WTC11 (cell line): ENCODE data around the gene C13orf46. TPM values are rescaled to one million over a fixed set of nuclear protein-coding genes. Genes with fewer than 3 reads are reported as not detected.

Source experiments
- ATAC-seq: fragments of 200-7000 bp; cut with Tn5 transposase; 2 replicates; pipeline ENCODE4 v1.10.0; 2021; ENCODE audit warnings: mild to moderate bottlenecking, moderate library complexity
- CTCF ChIA-PET: fragments of 300-600 bp; sonication (Branson Sonifier 250); formaldehyde crosslinking; loops from one replicate; lab custom pipeline; 2021; ENCODE audit warnings: antibody characterized with exemption; lab: Charles Lee
- POLR2A ChIA-PET: fragments of 350-600 bp; sonication (Branson Sonifier 250); formaldehyde crosslinking; loops from one replicate; lab custom pipeline; 2021; ENCODE audit warnings: antibody characterized with exemption; lab: Charles Lee
- DNase-seq: peaks from one replicate; pipeline ENCODE4 v3.0.0; 2021; ENCODE audit warnings: low spot score
- H3K27ac Mint-ChIP-seq: 2 replicates; pipeline ENCODE4 v1.8.0; 2021; ENCODE audit warnings: mixed read lengths
- H3K27me3 Mint-ChIP-seq: 2 replicates; pipeline ENCODE4 v1.8.0; 2021; ENCODE audit warnings: low read depth, mild to moderate bottlenecking, moderate library complexity, mixed read lengths
- H3K36me3 Mint-ChIP-seq: 2 replicates; pipeline ENCODE4 v1.8.0; 2021; ENCODE audit warnings: mixed read lengths
- H3K4me1 Mint-ChIP-seq: 2 replicates; pipeline ENCODE4 v1.8.0; 2022; ENCODE audit warnings: mixed read lengths
- H3K4me3 Mint-ChIP-seq: 2 replicates; pipeline ENCODE4 v1.8.0; 2021; ENCODE audit warnings: mild to moderate bottlenecking, moderate library complexity, mixed read lengths
- H3K9me3 Mint-ChIP-seq: 2 replicates; pipeline ENCODE4 v1.8.0; 2021; ENCODE audit warnings: mixed read lengths
- AFF4 ChIP-seq: sonication (generic); formaldehyde crosslinking; IDR thresholded peaks from 2 replicates; pipeline ENCODE4 v1.8.1; 2023; ENCODE audit warnings: mild to moderate bottlenecking, missing genetic modification reagents, borderline replicate concordance
- ATF2 ChIP-seq: sonication (generic); formaldehyde crosslinking; IDR thresholded peaks from 2 replicates; pipeline ENCODE4 v1.8.1; 2022; ENCODE audit warnings: low read depth, missing genetic modification reagents, borderline replicate concordance
- ETV6 ChIP-seq: sonication (generic); formaldehyde crosslinking; IDR thresholded peaks from 2 replicates; pipeline ENCODE4 v1.8.1; 2022; ENCODE audit warnings: mild to moderate bottlenecking, missing genetic modification reagents
- JAZF1 ChIP-seq: fragments of 250-450 bp; sonication (Bioruptor Pico); IDR thresholded peaks from 2 replicates; pipeline ENCODE4 v1.9.0; 2021; ENCODE audit warnings: moderate library complexity, mild to moderate bottlenecking, inconsistent platforms
- MYBL2 ChIP-seq: sonication (generic); formaldehyde crosslinking; IDR thresholded peaks from 2 replicates; pipeline ENCODE4 v1.8.1; 2023; ENCODE audit warnings: mild to moderate bottlenecking, moderate library complexity, missing genetic modification reagents
- NFATC4 ChIP-seq: fragments of 250-450 bp; sonication (Bioruptor Pico); IDR thresholded peaks from 2 replicates; pipeline ENCODE4 v1.9.0; 2021; ENCODE audit warnings: mild to moderate bottlenecking
- NFYB ChIP-seq: sonication (generic); formaldehyde crosslinking; conservative IDR thresholded peaks from 2 replicates; pipeline ENCODE4 v1.8.0; 2022; ENCODE audit warnings: low read depth, missing genetic modification reagents
- PRRX2 ChIP-seq: fragments of 250-450 bp; sonication (Bioruptor Pico); IDR thresholded peaks from 2 replicates; pipeline ENCODE4 v1.8.0; 2021; ENCODE audit warnings: mild to moderate bottlenecking
- RELA ChIP-seq: sonication (generic); formaldehyde crosslinking; IDR thresholded peaks from 2 replicates; pipeline ENCODE4 v1.8.1; 2022; ENCODE audit warnings: missing genetic modification reagents, mild to moderate bottlenecking, borderline replicate concordance
- SMAD3 ChIP-seq: sonication (generic); formaldehyde crosslinking; IDR thresholded peaks from 2 replicates; pipeline ENCODE4 v1.8.0; 2022; ENCODE audit warnings: missing genetic modification reagents, mild to moderate bottlenecking, borderline replicate concordance
- SP1 ChIP-seq: sonication (generic); formaldehyde crosslinking; conservative IDR thresholded peaks from 2 replicates; pipeline ENCODE4 v1.8.1; 2022; ENCODE audit warnings: missing genetic modification reagents
- ZMAT4 ChIP-seq: fragments of 250-450 bp; sonication (Bioruptor Pico); IDR thresholded peaks from 2 replicates; pipeline ENCODE4 v1.9.0; 2021; ENCODE audit warnings: mild to moderate bottlenecking
- ZNF263 ChIP-seq: sonication (generic); formaldehyde crosslinking; IDR thresholded peaks from 2 replicates; pipeline ENCODE4 v1.8.1; 2022; ENCODE audit warnings: low read depth, mild to moderate bottlenecking, moderate library complexity, missing genetic modification reagents
- total RNA-seq: library from RNA; stranded (reverse); gene quantifications from 3 replicates; pipeline ENCODE4 v1.2.3, GENCODE V29; 2021
- TF ChIP-seq, protein P1 (sequence below): fragments of 250-450 bp; sonication (Bioruptor Pico); IDR thresholded peaks from 2 replicates; pipeline ENCODE4 v1.9.0; 2021; ENCODE audit warnings: mild to moderate bottlenecking
- TF ChIP-seq, protein P2 (sequence below): sonication (generic); formaldehyde crosslinking; IDR thresholded peaks from 2 replicates; pipeline ENCODE4 v1.8.0; 2023; ENCODE audit warnings: mild to moderate bottlenecking, missing genetic modification reagents

The C13orf46 gene
- total RNA-seq, 1 experiment from 2014 or later: 0.50 TPM

DNA sequence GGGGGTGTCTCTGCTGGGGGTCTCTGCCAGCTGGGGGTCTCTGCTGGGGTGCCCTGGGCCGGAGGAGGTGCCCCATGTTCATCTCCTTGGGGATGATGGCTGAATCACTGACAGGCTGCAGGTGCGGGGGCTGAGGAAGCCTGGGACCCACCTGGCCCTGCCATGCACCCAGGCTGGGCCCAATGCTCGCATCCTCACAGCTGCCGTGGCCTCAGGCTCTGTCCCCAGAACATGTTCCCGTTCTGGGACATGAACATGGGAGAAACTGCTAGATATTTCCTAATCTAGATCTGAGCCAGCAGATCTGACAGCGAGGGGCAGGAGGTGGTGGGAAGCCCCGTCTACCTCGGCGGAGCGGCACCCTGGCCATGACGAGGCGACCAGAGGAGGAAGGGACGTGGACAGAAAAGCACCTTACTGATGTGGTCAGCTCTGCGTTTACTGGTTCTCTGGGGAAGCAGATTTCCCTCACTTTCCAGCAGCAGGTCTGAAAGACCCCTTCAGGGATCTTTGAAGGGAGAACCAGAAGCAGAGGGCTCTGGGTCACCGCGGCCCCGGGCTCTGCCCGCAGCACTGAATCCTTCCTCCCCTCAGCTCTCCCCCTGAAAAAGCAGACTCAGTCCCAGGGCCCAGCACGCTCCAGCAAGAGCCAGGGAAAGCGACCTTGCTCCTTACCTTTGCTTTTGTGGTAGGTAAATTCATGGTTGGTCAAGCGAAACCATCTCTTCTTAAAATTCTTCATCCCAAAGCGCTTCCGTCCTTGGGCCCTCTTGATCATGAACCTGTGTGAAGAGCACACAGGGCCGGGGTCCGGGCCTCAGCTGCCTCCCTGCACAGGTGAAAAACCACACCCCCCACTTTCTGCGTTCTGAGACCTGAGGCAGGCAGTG is 26.5 kb upstream of the C13orf46 start (continued):
- TF ChIP-seq NFATC4 (no peak), ETV6 (CRISPR knock-in tag) (no peak), ZMAT4 (no peak)

GRCh38 chr13:113999618-113999910 is 25.7 kb upstream of the C13orf46 start:
- no peaks in the 10 kb centered on the region for H3K4me1 Mint-ChIP-seq
- no peak overlapping the region for H3K4me3 Mint-ChIP-seq
- TF ChIP-seq, protein P1, sequence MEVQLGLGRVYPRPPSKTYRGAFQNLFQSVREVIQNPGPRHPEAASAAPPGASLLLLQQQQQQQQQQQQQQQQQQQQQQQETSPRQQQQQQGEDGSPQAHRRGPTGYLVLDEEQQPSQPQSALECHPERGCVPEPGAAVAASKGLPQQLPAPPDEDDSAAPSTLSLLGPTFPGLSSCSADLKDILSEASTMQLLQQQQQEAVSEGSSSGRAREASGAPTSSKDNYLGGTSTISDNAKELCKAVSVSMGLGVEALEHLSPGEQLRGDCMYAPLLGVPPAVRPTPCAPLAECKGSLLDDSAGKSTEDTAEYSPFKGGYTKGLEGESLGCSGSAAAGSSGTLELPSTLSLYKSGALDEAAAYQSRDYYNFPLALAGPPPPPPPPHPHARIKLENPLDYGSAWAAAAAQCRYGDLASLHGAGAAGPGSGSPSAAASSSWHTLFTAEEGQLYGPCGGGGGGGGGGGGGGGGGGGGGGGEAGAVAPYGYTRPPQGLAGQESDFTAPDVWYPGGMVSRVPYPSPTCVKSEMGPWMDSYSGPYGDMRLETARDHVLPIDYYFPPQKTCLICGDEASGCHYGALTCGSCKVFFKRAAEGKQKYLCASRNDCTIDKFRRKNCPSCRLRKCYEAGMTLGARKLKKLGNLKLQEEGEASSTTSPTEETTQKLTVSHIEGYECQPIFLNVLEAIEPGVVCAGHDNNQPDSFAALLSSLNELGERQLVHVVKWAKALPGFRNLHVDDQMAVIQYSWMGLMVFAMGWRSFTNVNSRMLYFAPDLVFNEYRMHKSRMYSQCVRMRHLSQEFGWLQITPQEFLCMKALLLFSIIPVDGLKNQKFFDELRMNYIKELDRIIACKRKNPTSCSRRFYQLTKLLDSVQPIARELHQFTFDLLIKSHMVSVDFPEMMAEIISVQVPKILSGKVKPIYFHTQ (CRISPR knock-in tag): no peak
- TF ChIP-seq, protein P2, sequence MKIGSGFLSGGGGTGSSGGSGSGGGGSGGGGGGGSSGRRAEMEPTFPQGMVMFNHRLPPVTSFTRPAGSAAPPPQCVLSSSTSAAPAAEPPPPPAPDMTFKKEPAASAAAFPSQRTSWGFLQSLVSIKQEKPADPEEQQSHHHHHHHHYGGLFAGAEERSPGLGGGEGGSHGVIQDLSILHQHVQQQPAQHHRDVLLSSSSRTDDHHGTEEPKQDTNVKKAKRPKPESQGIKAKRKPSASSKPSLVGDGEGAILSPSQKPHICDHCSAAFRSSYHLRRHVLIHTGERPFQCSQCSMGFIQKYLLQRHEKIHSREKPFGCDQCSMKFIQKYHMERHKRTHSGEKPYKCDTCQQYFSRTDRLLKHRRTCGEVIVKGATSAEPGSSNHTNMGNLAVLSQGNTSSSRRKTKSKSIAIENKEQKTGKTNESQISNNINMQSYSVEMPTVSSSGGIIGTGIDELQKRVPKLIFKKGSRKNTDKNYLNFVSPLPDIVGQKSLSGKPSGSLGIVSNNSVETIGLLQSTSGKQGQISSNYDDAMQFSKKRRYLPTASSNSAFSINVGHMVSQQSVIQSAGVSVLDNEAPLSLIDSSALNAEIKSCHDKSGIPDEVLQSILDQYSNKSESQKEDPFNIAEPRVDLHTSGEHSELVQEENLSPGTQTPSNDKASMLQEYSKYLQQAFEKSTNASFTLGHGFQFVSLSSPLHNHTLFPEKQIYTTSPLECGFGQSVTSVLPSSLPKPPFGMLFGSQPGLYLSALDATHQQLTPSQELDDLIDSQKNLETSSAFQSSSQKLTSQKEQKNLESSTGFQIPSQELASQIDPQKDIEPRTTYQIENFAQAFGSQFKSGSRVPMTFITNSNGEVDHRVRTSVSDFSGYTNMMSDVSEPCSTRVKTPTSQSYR (CRISPR knock-in tag): no peak
- ChIA-PET POLR2A (no interaction called here), CTCF (no interaction called here)
- ATAC-seq (no peak), DNase-seq (no peak)
- H3K27me3 Mint-ChIP-seq: no peaks in the 10 kb centered on the region
- no peak overlapping the region for H3K27ac Mint-ChIP-seq
- 0 out of 2 replicates have a peak, but pooled peaks cover 4% of the 10 kb centered on the region for H3K36me3 Mint-ChIP-seq
- no peaks in the 10 kb centered on the region for H3K9me3 Mint-ChIP-seq

DNA sequence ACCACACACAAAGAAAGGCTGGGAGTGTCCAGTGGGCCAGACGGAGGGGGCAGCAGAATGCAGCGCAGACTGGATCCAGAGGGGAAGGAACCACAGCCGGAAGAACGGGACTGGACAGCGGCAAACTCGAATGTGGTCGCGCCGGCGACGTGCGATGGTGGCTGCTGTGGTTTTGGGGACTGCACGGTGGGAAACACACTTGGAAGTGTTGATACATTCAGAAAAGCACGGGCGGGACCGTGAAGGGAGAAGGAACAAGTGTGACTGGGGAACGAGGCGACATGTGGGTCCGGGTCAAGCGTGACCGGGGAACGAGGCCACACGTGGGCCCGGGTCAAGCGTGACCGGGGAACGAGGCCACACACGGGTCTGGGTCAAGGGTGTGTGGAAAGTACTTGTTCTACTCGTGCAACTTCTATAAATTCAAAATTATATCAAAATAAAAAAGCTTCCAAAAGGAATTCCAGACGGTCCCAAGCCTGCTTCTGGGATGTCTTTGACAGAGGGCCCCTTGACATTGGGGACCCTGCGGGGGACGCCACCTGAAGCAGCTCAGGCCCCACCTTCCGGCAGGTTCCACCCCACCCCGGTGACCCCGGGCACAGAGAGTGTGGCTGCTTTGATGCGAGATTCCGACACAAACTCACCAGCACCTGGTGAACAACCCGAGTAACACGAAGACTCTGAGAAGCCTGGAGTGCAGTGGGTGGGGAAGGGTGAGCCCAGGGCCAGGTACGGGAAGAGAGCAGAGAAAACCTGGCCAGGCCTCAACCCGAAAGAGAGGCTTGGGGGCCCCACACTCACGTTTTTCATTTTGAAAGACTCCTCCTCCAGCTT is 25.1 kb upstream of the C13orf46 start:
- Mint-ChIP-seq H3K27me3 (no peaks in the 10 kb centered on the region), H3K4me3 (no peak overlapping the region), H3K36me3 (0 out of 2 replicates have a peak, but pooled peaks cover 6% of the 10 kb centered on the region), H3K27ac (peak overlapping the region; percentile 76; the same call in 1 of the 2 replicates), H3K4me1 (no peaks in the 10 kb centered on the region), H3K9me3 (no peaks in the 10 kb centered on the region)
- ChIA-PET CTCF (no interaction called here), POLR2A (no interaction called here)
- no peak for ATAC-seq
- TF ChIP-seq JAZF1 (CRISPR knock-in tag): no peak
- no peak for TF ChIP-seq SP1 (CRISPR knock-in tag)
- no peak for TF ChIP-seq MYBL2
- TF ChIP-seq ZNF263: no peak
- no peak for DNase-seq

- no peak for DNase-seq
- Mint-ChIP-seq H3K27ac (0 out of 2 replicates have a peak overlapping the region, but pooled peaks have one; percentile 76), H3K4me1 (no peaks in the 10 kb centered on the region), H3K4me3 (no peak overlapping the region), H3K9me3 (no peaks in the 10 kb centered on the region), H3K36me3 (0 out of 2 replicates have a peak, but pooled peaks cover 6% of the 10 kb centered on the region), H3K27me3 (no peaks in the 10 kb centered on the region)
- POLR2A ChIA-PET: no interaction called here
- ATAC-seq: no peak
- CTCF ChIA-PET: interaction anchor here (0.8 kb wide), 1 partner anchor 19 kb away, joined by 3 read pairs; no protein-coding TSS in a partner anchor
- TF ChIP-seq NFYB (CRISPR knock-in tag): no peak
- no peak for TF ChIP-seq RELA (CRISPR knock-in tag)
- TF ChIP-seq AFF4 (CRISPR knock-in tag): no peak
- TF ChIP-seq ATF2 (CRISPR knock-in tag): no peak
- TF ChIP-seq SMAD3 (CRISPR knock-in tag): no peak
- no peak for TF ChIP-seq PRRX2
These were observed 24.2 kb upstream of the C13orf46 start for GRCh38 chr13:113997845-113998751.
